SK-N-SH treated with all-trans-retinoic acid at 6 μM for 48 hours (cell line): ENCODE results near the gene MUC2.

Source experiments
- ATAC-seq: fragments of 200-7000 bp; cut with Tn5 transposase; 3 replicates; pipeline ENCODE4 v1.9.1; 2020; ENCODE audit warnings: mild to moderate bottlenecking, moderate library complexity
- BACH2 ChIP-seq: fragments of 250-450 bp; sonication (Bioruptor Pico); IDR thresholded peaks from 2 replicates; pipeline ENCODE4 v1.9.0; 2021; ENCODE audit warnings: mild to moderate bottlenecking, borderline replicate concordance
- CREB5 ChIP-seq: fragments of 250-450 bp; sonication (Bioruptor Pico); IDR thresholded peaks from 2 replicates; pipeline ENCODE4 v1.5.1; 2020; ENCODE audit warnings: low read depth, mild to moderate bottlenecking, moderate library complexity
- CSDC2 ChIP-seq: fragments of 250-450 bp; sonication (Bioruptor Pico); IDR thresholded peaks from 2 replicates; pipeline ENCODE4 v1.5.0; 2020; ENCODE audit warnings: mild to moderate bottlenecking, moderate library complexity
- CSRNP3 ChIP-seq: fragments of 250-450 bp; sonication (Bioruptor Pico); IDR thresholded peaks from 2 replicates; pipeline ENCODE4 v1.5.1; 2021; ENCODE audit warnings: mild to moderate bottlenecking, moderate library complexity
- ESRRG ChIP-seq: fragments of 250-450 bp; sonication (Bioruptor Pico); IDR thresholded peaks from 2 replicates; pipeline ENCODE4 v1.6.1; 2021; ENCODE audit warnings: mild to moderate bottlenecking
- GLIS3 ChIP-seq: fragments of 250-450 bp; sonication (Bioruptor Pico); IDR thresholded peaks from 2 replicates; pipeline ENCODE4 v1.5.0; 2020; ENCODE audit warnings: mild to moderate bottlenecking, moderate library complexity
- ISL1 ChIP-seq: fragments of 250-450 bp; sonication (Bioruptor Pico); IDR thresholded peaks from 2 replicates; pipeline ENCODE4 v2.1.2; 2022; ENCODE audit warnings: mild to moderate bottlenecking, moderate library complexity
- OSR1 ChIP-seq: fragments of 250-450 bp; sonication (Bioruptor Pico); IDR thresholded peaks from 2 replicates; pipeline ENCODE4 v1.8.0; 2022; ENCODE audit warnings: moderate library complexity, mild to moderate bottlenecking, inconsistent platforms
- PATZ1 ChIP-seq: fragments of 250-450 bp; sonication (Bioruptor Pico); IDR thresholded peaks from 2 replicates; pipeline ENCODE4 v1.8.0; 2020; ENCODE audit warnings: mild to moderate bottlenecking, moderate library complexity, borderline replicate concordance
- POU6F1 ChIP-seq: fragments of 250-450 bp; sonication (Bioruptor Pico); IDR thresholded peaks from 2 replicates; pipeline ENCODE4 v1.8.0; 2021; ENCODE audit warnings: low read depth, mild to moderate bottlenecking, moderate library complexity, borderline replicate concordance
- PPARA ChIP-seq: fragments of 250-450 bp; sonication (Bioruptor Pico); IDR thresholded peaks from 2 replicates; pipeline ENCODE4 v1.5.0; 2020; ENCODE audit warnings: mild to moderate bottlenecking, borderline replicate concordance
- RARB ChIP-seq: fragments of 250-450 bp; sonication (Bioruptor Pico); IDR thresholded peaks from 2 replicates; pipeline ENCODE4 v1.8.0; 2021; ENCODE audit warnings: mild to moderate bottlenecking, moderate library complexity
- SNAI2 ChIP-seq: fragments of 250-450 bp; sonication (Bioruptor Pico); IDR thresholded peaks from 2 replicates; pipeline ENCODE4 v1.5.0; 2020; ENCODE audit warnings: mild to moderate bottlenecking, moderate library complexity
- TCF4 ChIP-seq: fragments of 250-450 bp; sonication (Bioruptor Pico); IDR thresholded peaks from 2 replicates; pipeline ENCODE4 v1.8.0; 2021; ENCODE audit warnings: mild to moderate bottlenecking, moderate library complexity, borderline replicate concordance
- TOX ChIP-seq: fragments of 250-450 bp; sonication (Bioruptor Pico); IDR thresholded peaks from 2 replicates; pipeline ENCODE4 v1.8.0; 2021; ENCODE audit warnings: mild to moderate bottlenecking, moderate library complexity, borderline replicate concordance
- TSHZ2 ChIP-seq: fragments of 250-450 bp; sonication (Bioruptor Pico); IDR thresholded peaks from 2 replicates; pipeline ENCODE4 v1.5.0; 2020; ENCODE audit warnings: mild to moderate bottlenecking, moderate library complexity
- ZC3H10 ChIP-seq: fragments of 250-450 bp; sonication (Bioruptor Pico); IDR thresholded peaks from 2 replicates; pipeline ENCODE4 v1.5.1; 2021; ENCODE audit warnings: mild to moderate bottlenecking, moderate library complexity
- ZFP3 ChIP-seq: fragments of 250-450 bp; sonication (Bioruptor Pico); IDR thresholded peaks from 2 replicates; pipeline ENCODE4 v1.5.0; 2020; ENCODE audit warnings: mild to moderate bottlenecking, moderate library complexity
- ZFP30 ChIP-seq: fragments of 450-650 bp; formaldehyde crosslinking; IDR thresholded peaks from 2 replicates; pipeline ENCODE4 v1.5.0; 2022; ENCODE audit warnings: mild to moderate bottlenecking, moderate library complexity
- ZNF70 ChIP-seq: fragments of 450-650 bp; formaldehyde crosslinking; IDR thresholded peaks from 2 replicates; pipeline ENCODE4 v1.5.0; 2020; ENCODE audit warnings: mild to moderate bottlenecking, moderate library complexity
- ZNF8 ChIP-seq: fragments of 450-650 bp; formaldehyde crosslinking; IDR thresholded peaks from 2 replicates; pipeline ENCODE4 v1.5.0; 2020; ENCODE audit warnings: mild to moderate bottlenecking, moderate library complexity

Gene MUC2

GRCh38 chr11:1033016-1033798 lies 41.5 kb upstream of the MUC2 start:
- TF ChIP-seq ZFP30 (CRISPR knock-in tag) = no peak
- no peak for TF ChIP-seq ESRRG (CRISPR knock-in tag)
- no peak for TF ChIP-seq ISL1 (CRISPR knock-in tag)
- TF ChIP-seq ZFP3 (CRISPR knock-in tag) = no peak
- no peak for TF ChIP-seq CSRNP3 (CRISPR knock-in tag)
- TF ChIP-seq CSDC2 (CRISPR knock-in tag) = no peak
- TF ChIP-seq BACH2 (CRISPR knock-in tag) = no peak
- no peak for TF ChIP-seq OSR1
- no peak for TF ChIP-seq ZNF8 (CRISPR knock-in tag)
- no peak for TF ChIP-seq PPARA (CRISPR knock-in tag)
- no peak for TF ChIP-seq TCF4 (CRISPR knock-in tag)
- TF ChIP-seq ZNF70 (CRISPR knock-in tag) = no peak
- no peak for TF ChIP-seq POU6F1 (CRISPR knock-in tag)
- TF ChIP-seq GLIS3 (CRISPR knock-in tag) = no peak
- TF ChIP-seq ZC3H10 = no peak
- no peak for TF ChIP-seq PATZ1 (CRISPR knock-in tag)
- no peak for TF ChIP-seq CREB5 (CRISPR knock-in tag)
- TF ChIP-seq, all 23 proteins: peak for 0
- no peak for ATAC-seq

- ATAC-seq = no peak
- no peak for TF ChIP-seq CSDC2 (CRISPR knock-in tag)
- TF ChIP-seq ZNF8 (CRISPR knock-in tag) = no peak
- no peak for TF ChIP-seq TOX (CRISPR knock-in tag)
- no peak for TF ChIP-seq OSR1
- no peak for TF ChIP-seq CSRNP3 (CRISPR knock-in tag)
- no peak for TF ChIP-seq ISL1 (CRISPR knock-in tag)
- TF ChIP-seq GLIS3 (CRISPR knock-in tag) = no peak
- TF ChIP-seq ZNF70 (CRISPR knock-in tag) = no peak
- TF ChIP-seq ESRRG (CRISPR knock-in tag) = no peak
- TF ChIP-seq POU6F1 (CRISPR knock-in tag) = no peak
- no peak for TF ChIP-seq CREB5 (CRISPR knock-in tag)
- no peak for TF ChIP-seq RARB (CRISPR knock-in tag)
- TF ChIP-seq PATZ1 (CRISPR knock-in tag) = no peak
- no peak for TF ChIP-seq PPARA (CRISPR knock-in tag)
- TF ChIP-seq SNAI2 (CRISPR knock-in tag) = no peak
- no peak for TF ChIP-seq BACH2 (CRISPR knock-in tag)
- no peak for TF ChIP-seq TSHZ2
- no peak for TF ChIP-seq TCF4 (CRISPR knock-in tag)
- TF ChIP-seq, all 23 proteins: peak for 0
Observed at GRCh38 chr11:1034001-1034400, 40.7 kb upstream of the MUC2 start.
